H1 (cell line): ENCODE results near the gene RILP. TPM values are rescaled to one million over a fixed set of nuclear protein-coding genes. Genes with fewer than 3 reads are reported as not detected.
A peak's percentile ranks its signal among the peaks of the same experiment; 100 is the strongest.

ENCODE experiments used
- CTCF ChIA-PET: fragments of 300-600 bp; sonication (Branson Sonifier 250); formaldehyde crosslinking; loops from one replicate; lab custom pipeline; 2021; ENCODE audit not compliant: partially characterized antibody; lab: Charles Lee
- POLR2A ChIA-PET: fragments of 300-600 bp; sonication (Branson Sonifier 250); formaldehyde crosslinking; loops from one replicate; lab custom pipeline; 2021; ENCODE audit warnings: inconsistent platforms; ENCODE audit not compliant: partially characterized antibody; lab: Charles Lee
- DNase-seq, 2 experiments: peaks; one replicate each; pipeline versions ENCODE4 v3.0.0 to v3.0.0-alpha.2; 2010 to 2022; ENCODE audit warnings: low spot score in 2 of 2, low read depth in 1 of 2, mixed read lengths in 1 of 2
- FAIRE-seq: peaks from 2 replicates; lab custom pipeline; 2011; peaks lifted over from hg19 to GRCh38; lab: Jason Lieb, UNC
- H2AFZ ChIP-seq: 2 replicates; pipeline ENCODE4 v1.8.1; 2012; ENCODE audit warnings: low read length, inconsistent platforms
- H2AK5ac ChIP-seq: 2 replicates; pipeline ENCODE4 v1.6.1; 2013; ENCODE audit warnings: low read depth, low read length
- H2BK120ac ChIP-seq: replicated peaks from 2 replicates; pipeline ENCODE3; 2013; ENCODE audit warnings: low read depth, low read length, inconsistent platforms
- H2BK12ac ChIP-seq: 2 replicates; pipeline ENCODE4 v1.6.1; 2013; ENCODE audit warnings: low read depth, low read length
- H2BK15ac ChIP-seq: 2 replicates; pipeline ENCODE4 v1.6.1; 2013; ENCODE audit warnings: low read length
- H2BK20ac ChIP-seq: 2 replicates; pipeline ENCODE4 v1.6.1; 2013; ENCODE audit warnings: low read length
- H2BK5ac ChIP-seq: 2 replicates; pipeline ENCODE4 v1.6.1; 2013; ENCODE audit warnings: low read depth, low read length
- H3K14ac ChIP-seq: 2 replicates; pipeline ENCODE4 v1.6.1; 2013; ENCODE audit warnings: inconsistent platforms; ENCODE audit not compliant: insufficient read length
- H3K18ac ChIP-seq: 2 replicates; pipeline ENCODE4 v1.6.1; 2013; ENCODE audit warnings: low read length; ENCODE audit errors: extremely low read depth
- H3K23ac ChIP-seq: 2 replicates; pipeline ENCODE4 v1.6.1; 2013; ENCODE audit warnings: inconsistent platforms; ENCODE audit not compliant: insufficient read length
- H3K23me2 ChIP-seq: 2 replicates; pipeline ENCODE4 v1.6.1; 2013; ENCODE audit warnings: low read depth, low read length
- H3K27ac ChIP-seq: 2 replicates; pipeline ENCODE4 v1.6.1; 2011; ENCODE audit warnings: low read depth, low read length, inconsistent platforms
- H3K27me3 ChIP-seq, 4 experiments: replicated peaks in 1 of 4; 1 replicate in 1 of 4; 2 replicates in 3 of 4; pipeline versions ENCODE4 v1.6.1 to v1.8.1; 2011 to 2013; ENCODE audit warnings: low read length in 3 of 4, mild to moderate bottlenecking in 3 of 4, inconsistent platforms in 2 of 4, mixed read lengths in 2 of 4, moderate library complexity in 1 of 4; ENCODE audit not compliant: control insufficient read depth in 3 of 4, insufficient read depth in 3 of 4; ENCODE audit errors: extremely low read depth in 1 of 4
- H3K36me3 ChIP-seq, 4 experiments: 2 replicates each; pipeline versions ENCODE4 v1.6.1 to v1.8.1; 2011 to 2013; ENCODE audit warnings: mild to moderate bottlenecking in 4 of 4, low read length in 3 of 4, moderate library complexity in 2 of 4, control low read depth in 1 of 4, inconsistent platforms in 1 of 4; ENCODE audit not compliant: insufficient read depth in 4 of 4, control insufficient read depth in 2 of 4
- H3K4ac ChIP-seq: replicated peaks from 2 replicates; pipeline ENCODE3; 2013; ENCODE audit warnings: low read length, low read depth, mixed read lengths, inconsistent platforms; ENCODE audit not compliant: insufficient read length
- H3K4me1 ChIP-seq, 4 experiments: replicated peaks in 1 of 4; 1 replicate in 1 of 4; 2 replicates in 3 of 4; pipeline versions ENCODE4 v1.6.1 to v1.8.1; 2011 to 2013; ENCODE audit warnings: low read length in 3 of 4, inconsistent platforms in 2 of 4, mixed read lengths in 1 of 4; ENCODE audit not compliant: insufficient read depth in 4 of 4, control insufficient read depth in 3 of 4
- H3K4me2 ChIP-seq, 2 experiments: 2 replicates each; pipeline versions ENCODE4 v1.6.1 to v1.8.1; 2011 to 2013; ENCODE audit warnings: low read depth in 2 of 2, low read length in 2 of 2, control low read depth in 1 of 2, inconsistent platforms in 1 of 2, mild to moderate bottlenecking in 1 of 2; ENCODE audit not compliant: insufficient read depth in 1 of 2
- H3K4me3 ChIP-seq, 4 experiments: fragments of 200-600, 300-600 bp in 1 of 4; sonication (generic), shearing (Covaris generic), sonication (Bioruptor Twin) in 1 of 4; 2 replicates each; pipeline versions ENCODE4 v1.5.1 to v1.8.1; 2011 to 2016; ENCODE audit warnings: low read length in 4 of 4, low read depth in 3 of 4, control low read depth in 2 of 4, inconsistent platforms in 2 of 4, mild to moderate bottlenecking in 2 of 4, mixed read lengths in 1 of 4, moderate library complexity in 1 of 4; ENCODE audit not compliant: insufficient read depth in 2 of 4; ENCODE audit errors: extremely low read depth in 1 of 4
- H3K56ac ChIP-seq: replicated peaks from 2 replicates; pipeline ENCODE3; 2013; ENCODE audit warnings: low read depth, mild to moderate bottlenecking, mixed read lengths, low read length, inconsistent platforms; ENCODE audit not compliant: insufficient read length
- H3K79me1 ChIP-seq: 2 replicates; pipeline ENCODE4 v1.6.1; 2013; ENCODE audit warnings: low read depth, low read length, control low read depth
- H3K79me2 ChIP-seq, 2 experiments: 2 replicates each; pipeline versions ENCODE4 v1.6.1 to v1.8.1; 2012 to 2013; ENCODE audit warnings: low read length in 2 of 2, mild to moderate bottlenecking in 2 of 2, inconsistent platforms in 1 of 2; ENCODE audit not compliant: insufficient read depth in 2 of 2, control insufficient read depth in 1 of 2
- H3K9ac ChIP-seq, 4 experiments: replicated peaks in 1 of 4; 1 replicate in 1 of 4; 2 replicates in 3 of 4; pipeline versions ENCODE4 v1.6.1 to v1.8.1; 2011 to 2013; ENCODE audit warnings: low read depth in 3 of 4, low read length in 3 of 4, control low read depth in 2 of 4, mild to moderate bottlenecking in 2 of 4, moderate library complexity in 2 of 4, inconsistent platforms in 1 of 4; ENCODE audit errors: extremely low read depth in 1 of 4
- H3K9me3 ChIP-seq, 2 experiments: 2 replicates each; pipeline versions ENCODE4 v1.6.1 to v1.8.1; 2012 to 2013; ENCODE audit warnings: mild to moderate bottlenecking in 2 of 2, moderate library complexity in 2 of 2, control low read depth in 1 of 2, inconsistent platforms in 1 of 2, low read depth in 1 of 2, low read length in 1 of 2, mixed read lengths in 1 of 2; ENCODE audit not compliant: insufficient read depth in 2 of 2
- H4K20me1 ChIP-seq, 2 experiments: replicated peaks in 1 of 2; 2 replicates each; pipeline versions ENCODE3 to v1.8.1; 2011 to 2013; ENCODE audit warnings: inconsistent platforms in 2 of 2, low read length in 2 of 2, mild to moderate bottlenecking in 1 of 2; ENCODE audit not compliant: insufficient read depth in 2 of 2, control insufficient read depth in 1 of 2
- H4K5ac ChIP-seq: 2 replicates; pipeline ENCODE4 v1.6.1; 2013; ENCODE audit warnings: low read length, low read depth, mixed read lengths, inconsistent platforms; ENCODE audit not compliant: insufficient read length
- H4K8ac ChIP-seq: 2 replicates; pipeline ENCODE4 v1.8.0; 2013; ENCODE audit warnings: mild to moderate bottlenecking, moderate library complexity, low read length, inconsistent platforms; ENCODE audit not compliant: insufficient read depth; ENCODE audit errors: extremely low read depth
- H4K91ac ChIP-seq: replicated peaks from 2 replicates; pipeline ENCODE3; 2013; ENCODE audit warnings: low read length, mixed read lengths, inconsistent platforms; ENCODE audit not compliant: insufficient read length
- ATF3 ChIP-seq: IDR thresholded peaks from 2 replicates; pipeline ENCODE4 v1.6.1; 2011; ENCODE audit warnings: low read depth, mild to moderate bottlenecking, low read length; ENCODE audit not compliant: insufficient read depth
- BCL11A ChIP-seq, 2 experiments: IDR thresholded peaks; one replicate each; pipeline ENCODE4 v1.6.1; 2011; ENCODE audit warnings: low read depth in 2 of 2, low read length in 2 of 2, mild to moderate bottlenecking in 2 of 2
- CBX5 ChIP-seq: fragments of 300-800, 300-1000 bp; sonication (generic); IDR thresholded peaks from 2 replicates; pipeline ENCODE4 v1.7.1; 2016; ENCODE audit warnings: antibody characterized with exemption, low read length, low read depth
- KDM4A ChIP-seq: IDR thresholded peaks from one replicate; pipeline ENCODE4 v1.7.1; 2012; ENCODE audit warnings: low read depth, mild to moderate bottlenecking, moderate library complexity, low read length, inconsistent platforms; ENCODE audit not compliant: severe bottlenecking
- PHF8 ChIP-seq: fragments of 200-600 bp; sonication (generic); conservative IDR thresholded peaks from 2 replicates; pipeline ENCODE4 v1.7.1; 2012; ENCODE audit warnings: low read depth, mild to moderate bottlenecking, inconsistent platforms, low read length, moderate library complexity
- RNF2 ChIP-seq: fragments of 200-900, 300-1000 bp; sonication (generic); IDR thresholded peaks from 2 replicates; pipeline ENCODE4 v1.7.1; 2016; ENCODE audit warnings: borderline replicate concordance, low read depth, mild to moderate bottlenecking, antibody characterized with exemption, low read length; ENCODE audit not compliant: poor library complexity, severe bottlenecking; ENCODE audit errors: missing control alignments
- SAP30 ChIP-seq: fragments of 300-600 bp; sonication (generic); IDR thresholded peaks from 2 replicates; pipeline ENCODE4 v1.7.1; 2012; ENCODE audit warnings: low read length, moderate library complexity, mild to moderate bottlenecking, inconsistent platforms; ENCODE audit not compliant: insufficient read depth, insufficient replicate concordance
- SRF ChIP-seq: IDR thresholded peaks from 2 replicates; pipeline ENCODE4 v1.6.1; 2011; ENCODE audit warnings: mild to moderate bottlenecking, low read depth, low read length, moderate library complexity
- SUZ12 ChIP-seq: fragments of 200-600 bp; sonication (generic); IDR thresholded peaks from 2 replicates; pipeline ENCODE4 v1.6.1; 2012; ENCODE audit warnings: mild to moderate bottlenecking, inconsistent platforms, low read length, moderate library complexity, mixed read lengths
- WGBS, 2 experiments: shearing (Covaris generic) in 1 of 2; methylation state at CpG; one replicate each; pipeline versions ENCODE4 v1.1.6 to v1.1.7; 2013 to 2015; ENCODE audit warnings: low lambda C conversion rate in 2 of 2, mixed read lengths in 2 of 2, inconsistent platforms in 1 of 2, low coverage in 1 of 2, missing lambda C conversion rate in 1 of 2; ENCODE audit not compliant: insufficient replicate concordance in 2 of 2, insufficient coverage in 1 of 2, insufficient read length in 1 of 2; ENCODE audit errors: extremely low coverage in 1 of 2, missing lambda C conversion rate in 1 of 2; 5-methylcytosine and 5-hydroxymethylcytosine counted together
- polyA plus RNA-seq, 7 experiments: library from polyadenylated mRNA; depleted of rRNA in 3 of 7; stranded (reverse) in 5 of 7; unstranded in 2 of 7; fragments of >200 nt in 5 of 7; fragments of 200-250 nt in 2 of 7; gene quantifications; 1 replicate in 5 of 7; 2 replicates in 1 of 7; 4 replicates in 1 of 7; pipeline versions ENCODE4 v1.2.1 to v1.2.3, GENCODE V29; 2011 to 2013; ENCODE audit warnings: missing spikeins in 2 of 7, mixed read lengths in 2 of 7
- total RNA-seq: library from RNA; stranded (reverse); fragmentation: NEBNext Ultra II Directional; extraction: Animal tissue kit (Norgen Biotek cat#: 25700); gene quantifications from 2 replicates; pipeline ENCODE4 v1.2.1, GENCODE V29; 2021

Gene RILP
- total and polyA plus RNA-seq, 2 of the 8 experiments (the other 6 are each of a cell fraction or from before 2014, with no cell fraction given): 6.8 to 7.2 TPM

- TF ChIP-seq KDM4A (no peak), PHF8 (no peak), ATF3 (no peak), SUZ12 (no peak), SRF (no peak), BCL11A (IDR thresholded peaks at IDR 0.05; ENCODE audit: low read depth in 2 of 2, low read length in 2 of 2) (no peak), RNF2 (no peak), SAP30 (no peak), CBX5 (no peak)
- Histone ChIP-seq H4K91ac (no peak overlapping the region), H3K9ac (no peak overlapping the region), H3K56ac (no peak overlapping the region), H2AFZ (no peak overlapping the region), H3K4me2 (no peak overlapping the region), H3K27ac (no peak overlapping the region), H2AK5ac (no peak overlapping the region), H3K4me1 (peaks cover 0 to 29% (median 14%) of the 10 kb centered on the region in 4 experiments; a peak in 5 of 7 replicates), H3K23ac (no peak overlapping the region), H3K4me3 (no peak overlapping the region), H2BK120ac (no peak overlapping the region), H3K4ac (no peak overlapping the region), H2BK5ac (peak overlapping the region; percentile 66; the same call in 1 of the 2 replicates), H3K27me3 (peaks cover 0 to 13% (median 6%) of the 10 kb centered on the region in 4 experiments; a peak in 5 of 7 replicates), H2BK15ac (no peak overlapping the region), H3K79me2 (no peaks in the 10 kb centered on the region), H3K14ac (no peak overlapping the region), H3K9me3 (no peaks in the 10 kb centered on the region), H4K20me1 (no peaks in the 10 kb centered on the region), H2BK12ac (peak overlapping the region; percentile 75; the same call in 1 of the 2 replicates), H4K8ac (no peak overlapping the region), H4K5ac (no peak overlapping the region), H3K23me2 (peaks cover 5% of the 10 kb centered on the region; the same call in 1 of the 2 replicates), H3K18ac (no peak overlapping the region), H3K36me3 (0 out of 8 replicates have a peak, but pooled peaks cover 0 to 2% (median 0%) of the 10 kb centered on the region in 4 experiments), H2BK20ac (no peak overlapping the region), H3K79me1 (no peaks in the 10 kb centered on the region)
- DNase-seq (no peak), FAIRE-seq (no peak)
- ChIA-PET POLR2A (interaction anchor here (0.9 to 4.6 kb wide), 6 partner anchors 10 to 439 kb away, joined by 3 to 29 read pairs (median 3); partner anchors contain the start of gene SLC43A2), CTCF (interaction anchor here (1.1 to 4.4 kb wide), 7 partner anchors 9 to 106 kb away, joined by 3 to 36 read pairs (median 5); partner anchors contain the start of genes RILP and SLC43A2)
- 80% methylated on average over 11 of the region's 11 CpGs; no CpG with 5 or more reads in 1 of the 2 experiments for WGBS, 2 experiments
These were observed 10.0 kb downstream of the RILP start for GRCh38 chr17:1639549-1640180.
